Measurements from ENCODE around the gene LRP6. TPM values are rescaled to one million over a fixed set of nuclear protein-coding genes. Genes with fewer than 3 reads are reported as not detected.

LRP6 gene
- total RNA-seq, 2 experiments from 2014 or later = 1.1 to 1.7 TPM

DNA sequence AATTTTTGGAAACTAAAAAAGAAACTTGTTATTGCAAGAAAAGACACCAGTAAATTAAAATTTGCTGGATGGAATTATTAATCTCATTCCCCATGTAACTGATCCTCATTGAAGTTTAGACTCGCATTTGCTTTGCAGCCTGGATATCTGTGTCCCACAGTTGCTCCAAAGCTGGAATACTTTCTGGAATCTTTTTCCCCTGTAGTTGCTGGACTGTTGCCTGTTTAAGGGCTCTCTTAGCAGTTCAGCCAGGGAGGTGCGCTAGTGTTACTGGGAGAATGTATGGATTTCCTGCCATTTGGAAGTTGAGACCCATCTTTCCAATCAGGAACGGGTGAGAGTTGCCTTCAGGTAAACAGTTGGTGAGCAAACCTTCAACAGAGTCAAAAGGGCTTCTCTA is 175.8 kb downstream of the LRP6 start:
- ChIA-PET CTCF (no interaction called here), POLR2A (no interaction called here)

DNA sequence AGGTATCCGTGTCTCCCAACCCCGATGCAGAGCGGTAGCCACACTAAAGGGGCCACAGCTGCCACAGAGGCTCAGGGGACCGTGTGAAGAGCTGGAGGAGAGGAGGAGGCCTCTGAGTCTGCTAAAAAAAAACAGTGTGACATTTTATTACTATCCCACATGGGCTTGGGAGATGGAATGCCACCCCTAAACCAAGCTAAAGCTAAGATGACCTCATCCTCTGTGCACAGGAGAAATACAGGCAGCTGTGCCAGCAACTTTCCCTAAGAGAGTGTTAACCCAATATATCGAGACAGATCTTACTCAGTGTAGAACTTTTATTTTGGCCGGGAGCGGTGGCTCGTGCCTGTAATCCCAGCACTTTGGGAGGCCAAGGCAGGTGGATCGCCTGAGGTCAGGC is 178.1 kb downstream of the LRP6 start:
- CTCF ChIA-PET = no interaction called here

DNA sequence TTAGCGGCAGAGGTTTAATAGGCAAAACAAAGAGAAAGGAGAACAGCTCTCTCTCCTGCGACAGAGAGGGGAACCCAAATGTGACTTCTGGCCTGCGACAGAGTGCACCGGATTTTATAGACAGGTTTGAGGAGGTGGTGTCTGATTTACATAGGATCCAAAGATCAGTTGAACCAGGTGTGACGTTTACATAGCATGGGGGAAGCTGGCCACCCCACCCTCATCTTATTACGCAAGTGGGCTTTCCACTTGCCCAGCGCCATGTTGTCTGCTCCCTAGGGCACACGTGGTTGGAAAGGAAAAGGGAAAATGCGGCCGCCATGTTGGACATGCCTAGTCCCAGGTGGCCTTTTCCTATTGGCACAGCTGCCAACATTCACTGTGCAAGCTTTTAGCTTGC is 178.7 kb downstream of the LRP6 start:
- ChIA-PET POLR2A (no interaction called here), CTCF (no interaction called here)

More for the DNA sequence above, 178.1 kb downstream of the LRP6 start:
- POLR2A ChIA-PET = no interaction called here

- ChIA-PET CTCF (no interaction called here), POLR2A (no interaction called here)
These were observed 179.2 kb downstream of the LRP6 start for GRCh38 chr12:12087693-12088034.

GRCh38 chr12:12086973-12087692 is 179.7 kb downstream of the LRP6 start:
- POLR2A ChIA-PET = no interaction called here
- CTCF ChIA-PET = no interaction called here

DNA sequence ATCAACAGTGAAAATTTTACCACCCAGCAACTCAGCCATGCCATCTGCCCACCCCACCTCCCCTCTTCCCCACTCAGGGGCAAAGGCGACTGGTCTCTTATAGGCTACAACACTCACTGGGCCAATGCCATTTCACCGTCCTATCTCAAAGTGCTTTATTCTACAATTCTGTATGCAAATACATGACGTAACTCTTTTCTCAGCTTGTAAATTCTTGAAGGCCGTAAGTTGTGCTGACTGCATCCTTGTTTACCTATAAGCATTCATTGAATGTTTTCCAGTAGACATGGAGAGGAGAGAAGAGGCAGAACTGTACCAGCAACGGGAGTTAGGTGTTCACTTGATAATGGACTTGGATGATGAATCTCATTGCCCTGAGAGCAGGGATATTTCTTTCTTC is 180.5 kb downstream of the LRP6 start:
- CTCF ChIA-PET = interaction anchor here (0.6 kb wide), 1 partner anchor 202 kb away, joined by 3 read pairs; no protein-coding TSS in a partner anchor

DNA sequence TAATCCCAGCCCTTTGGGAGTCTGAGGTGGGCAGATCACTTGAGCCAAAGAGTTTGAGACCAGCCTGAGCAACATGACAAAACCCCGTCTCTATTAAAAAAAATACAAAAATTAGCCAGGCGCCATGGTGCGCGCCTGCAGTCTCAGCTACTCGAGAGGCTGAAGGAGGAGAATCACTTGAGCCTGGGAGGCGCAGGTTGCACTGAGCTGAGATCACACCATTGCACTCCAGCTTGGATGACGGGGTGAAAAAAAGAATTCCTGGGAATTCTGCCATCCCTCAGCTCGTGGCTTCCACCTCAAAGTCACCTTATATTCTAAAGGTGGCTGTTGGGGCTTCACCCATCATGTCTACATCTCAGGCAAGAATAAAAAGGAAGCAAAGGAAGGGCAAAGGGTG is 183.2 kb downstream of the LRP6 start:
- CTCF ChIA-PET = interaction anchor here (0.8 kb wide), 1 partner anchor 251 kb away, joined by 3 read pairs; no protein-coding TSS in a partner anchor
- POLR2A ChIA-PET = no interaction called here

More for the DNA sequence above, 180.5 kb downstream of the LRP6 start:
- POLR2A ChIA-PET = no interaction called here

DNA sequence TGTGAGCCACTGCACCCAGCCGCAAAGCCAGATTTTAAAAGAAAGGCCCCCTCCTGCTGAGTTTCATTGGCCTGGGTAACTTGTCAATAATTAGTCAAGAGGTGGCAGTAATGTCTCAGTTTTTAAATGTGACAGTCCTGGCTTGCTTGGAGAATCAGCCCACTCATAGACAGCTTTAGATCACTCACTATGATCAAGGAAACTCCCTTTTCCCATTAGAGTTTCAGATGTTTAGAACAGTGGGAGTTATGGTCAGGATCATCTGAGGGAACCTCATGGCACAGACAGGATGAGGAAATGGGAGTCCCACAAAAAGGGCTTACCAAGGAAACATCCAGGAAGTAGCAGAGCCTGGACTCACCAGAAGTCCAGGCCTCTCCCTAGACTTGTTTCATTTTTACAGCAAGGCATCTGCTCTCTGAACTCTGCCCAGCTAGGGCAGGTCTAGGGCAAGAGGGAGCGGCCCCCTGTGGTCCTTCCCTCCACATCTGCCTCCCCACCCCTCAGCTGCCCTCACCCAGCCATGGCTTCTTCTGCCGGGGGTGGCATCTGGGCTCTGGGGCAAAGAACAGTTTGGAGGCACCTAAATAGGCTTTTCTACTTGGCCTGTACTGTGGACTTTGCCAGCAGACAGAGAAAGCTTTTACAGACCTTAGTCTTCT is 184.9 kb downstream of the LRP6 start:
- CTCF ChIA-PET = interaction anchor here (0.7 to 1.2 kb wide), 2 partner anchors 144 to 246 kb away, joined by 3 to 4 read pairs; no protein-coding TSS in a partner anchor

GRCh38 chr12:12079291-12079690 is 187.6 kb downstream of the LRP6 start:
- ChIA-PET CTCF (no interaction called here), POLR2A (no interaction called here)

More for the DNA sequence above, 184.9 kb downstream of the LRP6 start:
- POLR2A ChIA-PET = no interaction called here

GRCh38 chr12:12072064-12072760 is 194.6 kb downstream of the LRP6 start:
- CTCF ChIA-PET = interaction anchor here (1.4 kb wide), 1 partner anchor 14 kb away, joined by 3 read pairs; no protein-coding TSS in a partner anchor
- POLR2A ChIA-PET = interaction anchor here (0.5 kb wide), 1 partner anchor 198 kb away, joined by 3 read pairs; no protein-coding TSS in a partner anchor

DNA sequence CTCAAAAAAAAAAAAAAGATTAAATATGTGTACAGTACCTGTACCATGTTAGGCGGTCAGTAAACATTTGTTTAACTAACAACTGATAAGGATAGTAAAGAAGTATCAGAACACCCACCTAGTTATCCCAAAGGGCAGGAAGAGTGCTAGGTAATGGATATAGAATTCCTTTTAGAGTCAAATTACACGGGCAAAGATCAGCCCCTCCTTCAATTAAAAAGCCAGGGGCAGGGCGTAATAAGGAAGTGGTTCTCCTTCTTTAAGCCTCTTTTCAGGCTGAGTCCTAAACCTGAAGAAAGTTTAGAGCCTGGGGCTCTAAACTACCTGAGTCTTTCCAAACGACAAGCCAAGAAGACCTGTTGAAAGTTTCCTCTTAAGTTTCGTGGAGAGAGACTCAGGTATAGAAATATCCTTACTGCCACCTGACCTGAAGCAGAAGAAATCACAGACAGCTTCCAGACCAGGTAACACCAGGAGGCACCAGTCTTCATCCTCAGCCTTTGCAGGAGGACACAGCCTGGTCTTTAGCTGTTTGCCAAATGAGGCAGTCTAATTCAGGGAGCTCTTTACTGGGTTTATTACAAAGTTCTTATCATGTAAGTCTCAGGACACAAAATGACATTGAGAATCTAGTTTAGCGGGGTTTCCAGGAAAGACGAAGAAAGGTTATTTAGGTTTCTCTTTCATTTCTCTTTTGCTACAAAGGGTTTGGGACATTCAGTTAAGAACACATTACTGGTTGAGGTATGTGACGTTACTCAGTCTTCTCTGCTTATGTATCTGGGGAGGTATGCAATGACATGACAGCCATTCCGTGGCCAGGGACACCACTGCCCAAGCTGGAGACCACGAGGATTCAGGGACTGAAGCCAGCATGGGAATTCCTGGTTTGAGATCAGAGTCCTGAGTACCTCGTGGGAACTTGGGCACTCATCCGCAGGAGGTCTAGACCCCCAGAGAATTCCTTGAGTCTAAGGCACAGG is 195.9 kb downstream of the LRP6 start, which contains the start of gene BCL2L14:
Gene BCL2L14, plus strand, starts transcription at position 266 of the 983 bp plus-strand sequence. CDS start 8,367 bp downstream, outside the sequence.
- POLR2A ChIA-PET = interaction anchor here (0.6 kb wide), 1 partner anchor 13 kb away, joined by 4 read pairs; no protein-coding TSS in a partner anchor

DNA sequence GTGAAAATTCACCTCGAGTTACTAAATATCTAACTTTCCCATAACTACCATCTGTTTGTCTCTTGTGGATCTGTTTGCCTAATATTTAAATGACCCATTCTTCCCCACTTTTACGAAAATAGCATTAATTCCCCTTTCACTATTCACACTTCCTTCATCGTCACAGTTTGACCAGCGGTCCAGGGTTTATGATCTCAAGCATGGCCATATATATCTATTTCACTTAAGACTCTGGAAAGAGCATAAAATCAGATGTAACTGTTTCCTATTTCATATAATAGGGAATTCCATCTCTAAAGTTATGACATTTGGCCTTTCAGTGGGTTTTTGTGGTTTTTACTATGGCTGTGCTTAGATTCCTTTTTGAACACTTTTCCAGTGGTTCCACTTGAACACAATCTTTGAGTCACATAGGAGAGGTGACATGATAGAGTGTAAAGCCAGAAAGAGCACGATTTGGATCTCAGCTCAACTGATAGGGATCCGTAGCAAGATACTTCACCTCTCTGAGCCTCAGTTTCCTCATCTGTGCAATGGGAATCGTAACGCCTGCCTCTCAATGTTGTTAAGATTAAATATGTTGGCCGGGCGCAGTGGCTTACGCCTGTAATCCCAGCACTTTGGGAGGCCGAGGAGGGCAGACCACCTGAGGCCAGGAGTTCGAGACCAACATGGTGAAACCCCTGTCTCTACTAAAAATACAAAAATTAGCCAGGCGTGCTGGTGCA is 196.9 kb downstream of the LRP6 start:
- ChIA-PET POLR2A (no interaction called here), CTCF (no interaction called here)

More for the DNA sequence above, 195.9 kb downstream of the LRP6 start, which contains the start of gene BCL2L14:
- CTCF ChIA-PET = interaction anchor here (1.4 kb wide), 1 partner anchor 13 kb away, joined by 3 read pairs; no protein-coding TSS in a partner anchor

- ChIA-PET CTCF (interaction anchor here (0.7 kb wide), 1 partner anchor 12 kb away, joined by 3 read pairs; no protein-coding TSS in a partner anchor), POLR2A (no interaction called here)
These were observed 198.1 kb downstream of the LRP6 start for GRCh38 chr12:12068751-12069150.

Other genes with a start within 250 kb of the LRP6 start
- under 1 TPM; 0.53 to 0.59 TPM for gene BCL2L14, start 196.1 kb downstream of the LRP6 start, total RNA-seq
- under 1 TPM; 0.23 to 0.34 TPM for gene MANSC1, start 83.2 kb upstream of the LRP6 start, total RNA-seq
- 10 to 100 TPM; 41.1 to 43.3 TPM for gene BORCS5, start 90.0 kb upstream of the LRP6 start, total RNA-seq

All from activated CD8-positive, alpha-beta memory T cell treated with anti-CD3 and anti-CD28 coated beads for 36 hours (primary cell).